Spleen (tissue), 7 donors: ENCODE data around the gene FERMT3.

Source experiments
- CTCF ChIP-seq, 11 experiments: fragments of 200-600 bp in 7 of 11; fragments of 450-650 bp in 4 of 11; sonication (generic) in 4 of 11; IDR thresholded peaks in 8 of 11; conservative IDR thresholded peaks in 3 of 11; 1 replicate in 7 of 11; 2 replicates in 4 of 11; pipeline versions ENCODE4 v1.4.0 to v1.8.0; 2016 to 2021; ENCODE audit warnings: antibody characterized with exemption in 11 of 11, inconsistent platforms in 4 of 11, mild to moderate bottlenecking in 1 of 11
- POLR2A ChIP-seq, 3 donors: fragments of 450-650 bp; IDR thresholded peaks; one replicate each; pipeline ENCODE4 v1.5.1; 2017; ENCODE audit warnings: antibody characterized with exemption in 3 of 3, mild to moderate bottlenecking in 1 of 3
- POLR2AphosphoS5 ChIP-seq, 3 donors: sonication (generic); formaldehyde crosslinking; IDR thresholded peaks; one replicate each; pipeline ENCODE4 v1.5.1; 2017; ENCODE audit warnings: antibody characterized with exemption in 3 of 3
- donor health status: DM: no; HTN: no; CAD: no; lungs with moderate emphysema.
- donor health status: DM: no; HTN: no; CAD: no.
- donor health status: DM: no; HTN: no; CAD: no.

GRCh38 chr11:64157631-64158394 lies 48.7 kb upstream of the FERMT3 start:
- no peak for TF ChIP-seq CTCF (IDR thresholded peaks at IDR 0.05 in 8 of 11, conservative IDR thresholded peaks at IDR 0.05 in 3 of 11)
- TF ChIP-seq POLR2AphosphoS5 (IDR thresholded peaks at IDR 0.05): no peak
- TF ChIP-seq POLR2A (IDR thresholded peaks at IDR 0.05): no peak
